ENCODE data around the gene PALD1. TPM values are rescaled to one million over a fixed set of nuclear protein-coding genes. Genes with fewer than 3 reads are reported as not detected.
"Not testable (repeated sequence)": the region's sequence is repeated elsewhere in the genome, so short reads cannot be mapped to it uniquely, and the experiment has no call there.

The PALD1 gene
- total RNA-seq, 1 donor from 2014 or later = not detected

DNA sequence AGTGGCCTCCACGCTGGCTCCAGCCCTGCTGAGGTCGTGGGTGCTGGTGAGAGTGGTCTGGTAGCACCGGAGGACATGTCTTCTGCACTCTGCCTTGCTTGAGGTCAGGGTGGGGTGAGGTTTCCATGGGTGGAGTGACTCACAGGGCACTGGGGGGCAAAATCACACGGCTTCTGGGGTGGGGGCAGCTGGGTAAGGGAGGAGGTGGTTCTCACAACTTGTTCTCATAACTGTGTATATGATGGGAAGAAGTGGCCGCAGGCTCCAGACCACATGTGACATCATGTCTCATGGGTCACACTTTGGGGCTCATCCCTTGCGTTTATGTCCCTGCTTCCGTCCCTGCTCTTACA, 124.9 kb downstream of the PALD1 start:
- H3K27me3 ChIP-seq (ENCODE audit: control insufficient read depth, insufficient read depth, low read length) = no peaks in the 10 kb centered on the region
- no peak overlapping the region for H3K4me3 ChIP-seq (ENCODE audit: low read depth, low read length)
- FAIRE-seq (no peak), DNase-seq (ENCODE audit: low read depth) (no peak)
- TF ChIP-seq, protein P1, sequence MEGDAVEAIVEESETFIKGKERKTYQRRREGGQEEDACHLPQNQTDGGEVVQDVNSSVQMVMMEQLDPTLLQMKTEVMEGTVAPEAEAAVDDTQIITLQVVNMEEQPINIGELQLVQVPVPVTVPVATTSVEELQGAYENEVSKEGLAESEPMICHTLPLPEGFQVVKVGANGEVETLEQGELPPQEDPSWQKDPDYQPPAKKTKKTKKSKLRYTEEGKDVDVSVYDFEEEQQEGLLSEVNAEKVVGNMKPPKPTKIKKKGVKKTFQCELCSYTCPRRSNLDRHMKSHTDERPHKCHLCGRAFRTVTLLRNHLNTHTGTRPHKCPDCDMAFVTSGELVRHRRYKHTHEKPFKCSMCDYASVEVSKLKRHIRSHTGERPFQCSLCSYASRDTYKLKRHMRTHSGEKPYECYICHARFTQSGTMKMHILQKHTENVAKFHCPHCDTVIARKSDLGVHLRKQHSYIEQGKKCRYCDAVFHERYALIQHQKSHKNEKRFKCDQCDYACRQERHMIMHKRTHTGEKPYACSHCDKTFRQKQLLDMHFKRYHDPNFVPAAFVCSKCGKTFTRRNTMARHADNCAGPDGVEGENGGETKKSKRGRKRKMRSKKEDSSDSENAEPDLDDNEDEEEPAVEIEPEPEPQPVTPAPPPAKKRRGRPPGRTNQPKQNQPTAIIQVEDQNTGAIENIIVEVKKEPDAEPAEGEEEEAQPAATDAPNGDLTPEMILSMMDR (IDR thresholded peaks at IDR 0.05; ENCODE audit: insufficient read depth, low read length, severe bottlenecking) = no peak
- no peaks in the 10 kb centered on the region for H3K36me3 ChIP-seq (ENCODE audit: control insufficient read depth, insufficient read depth, low read length)

DNA sequence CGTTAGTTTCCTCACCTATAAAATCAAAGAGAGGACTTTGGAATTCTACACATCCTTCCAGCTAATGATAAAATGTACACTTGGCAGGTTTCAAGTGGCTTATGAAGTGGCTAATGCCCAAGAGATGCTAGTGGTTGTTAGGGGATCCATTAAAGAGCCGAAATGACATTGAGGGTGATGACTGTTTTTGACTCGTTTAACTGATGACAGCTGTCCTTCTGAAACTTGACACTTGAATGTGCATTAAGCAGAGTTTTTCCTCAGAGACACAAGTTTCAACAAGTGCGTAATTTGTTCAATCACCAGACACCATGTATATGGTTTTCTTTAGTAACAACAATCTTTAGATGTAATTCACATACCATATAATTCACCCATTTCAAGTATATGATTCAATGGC, 125.5 kb downstream of the PALD1 start:
- DNase-seq (ENCODE audit: low read depth) (no peak), FAIRE-seq (no peak)

DNA sequence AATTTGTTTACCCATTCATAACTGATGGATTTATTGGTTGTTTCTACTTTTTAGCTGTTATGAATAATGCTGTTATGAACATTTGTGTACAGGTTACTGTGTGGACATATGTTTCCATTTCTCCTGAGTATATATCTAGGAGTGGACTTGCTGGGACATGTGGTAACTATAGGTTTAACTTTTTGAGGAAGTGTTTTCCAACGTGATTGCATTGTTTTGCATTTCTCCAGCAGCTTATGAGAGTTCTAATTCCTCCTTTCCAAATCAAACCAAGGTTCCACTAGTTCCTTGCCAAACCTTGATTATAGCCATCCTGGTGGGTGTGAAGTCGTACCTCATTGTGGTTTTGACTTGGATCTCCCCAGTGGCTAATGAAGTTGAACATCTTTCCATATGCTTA, 126.6 kb downstream of the PALD1 start:
- TF ChIP-seq, protein P1 (IDR thresholded peaks at IDR 0.05; ENCODE audit: insufficient read depth, low read length, severe bottlenecking) = no peak
- FAIRE-seq = no peak
- no peaks in the 10 kb centered on the region for H3K36me3 ChIP-seq (ENCODE audit: control insufficient read depth, insufficient read depth, low read length)
- DNase-seq (ENCODE audit: low read depth) = peak; percentile 53
- no peaks in the 10 kb centered on the region for H3K27me3 ChIP-seq (ENCODE audit: control insufficient read depth, insufficient read depth, low read length)
- H3K4me3 ChIP-seq (ENCODE audit: low read depth, low read length) = no peak overlapping the region

More for the DNA sequence above, 125.5 kb downstream of the PALD1 start:
- Histone ChIP-seq H3K36me3 (ENCODE audit: control insufficient read depth, insufficient read depth, low read length) (no peaks in the 10 kb centered on the region), H3K27me3 (ENCODE audit: control insufficient read depth, insufficient read depth, low read length) (no peaks in the 10 kb centered on the region), H3K4me3 (ENCODE audit: low read depth, low read length) (no peak overlapping the region)
- TF ChIP-seq, protein P1 (IDR thresholded peaks at IDR 0.05; ENCODE audit: insufficient read depth, low read length, severe bottlenecking) = no peak

DNA sequence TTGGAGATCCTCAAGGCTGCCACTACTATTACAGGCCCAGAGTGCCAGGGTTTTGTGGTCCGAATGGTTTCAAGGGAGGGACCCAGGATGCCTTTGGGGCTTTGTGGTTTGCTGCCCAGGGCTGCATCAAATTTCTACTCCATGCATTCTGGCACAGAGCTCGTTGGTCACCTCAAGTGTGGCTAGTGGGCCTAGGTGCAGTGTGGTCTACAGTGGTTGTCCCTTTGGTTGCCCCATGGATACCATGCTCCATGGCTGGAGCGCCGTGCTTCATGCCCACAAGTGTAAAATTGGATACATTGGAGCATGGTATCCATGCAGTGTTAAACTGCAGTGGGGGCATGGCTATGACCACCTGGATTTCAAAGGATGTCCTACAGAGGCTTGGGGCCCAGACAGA, 129.4 kb downstream of the PALD1 start:
- FAIRE-seq = no peak
- no peaks in the 10 kb centered on the region for H3K27me3 ChIP-seq (ENCODE audit: control insufficient read depth, insufficient read depth, low read length)
- no peaks in the 10 kb centered on the region for H3K36me3 ChIP-seq (ENCODE audit: control insufficient read depth, insufficient read depth, low read length)
- H3K4me3 ChIP-seq (ENCODE audit: low read depth, low read length) = no peak overlapping the region
- TF ChIP-seq, protein P1 (IDR thresholded peaks at IDR 0.05; ENCODE audit: insufficient read depth, low read length, severe bottlenecking) = no peak
- no peak for DNase-seq (ENCODE audit: low read depth)

DNA sequence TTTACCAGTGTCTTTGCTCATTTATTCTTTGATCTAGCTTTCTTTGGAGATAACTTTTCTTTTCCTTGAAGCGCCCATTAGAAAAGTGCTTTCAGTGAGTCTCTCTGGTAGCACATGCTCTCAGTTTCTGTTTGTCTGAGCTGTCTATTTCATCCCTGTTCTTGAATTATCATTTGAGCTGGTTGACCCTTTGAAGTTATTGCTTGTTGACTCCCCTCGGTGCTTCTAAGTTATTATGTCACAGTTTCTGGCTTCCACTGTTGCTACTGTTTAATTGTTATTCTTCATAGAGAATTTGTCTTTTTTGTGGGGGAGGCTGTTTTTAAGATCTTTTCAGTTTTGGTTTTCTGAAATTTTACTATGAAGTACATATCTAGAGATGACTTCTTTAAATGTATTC, 135.4 kb downstream of the PALD1 start:
- Histone ChIP-seq H3K4me3 (ENCODE audit: low read depth, low read length) (no peak overlapping the region), H3K27me3 (ENCODE audit: control insufficient read depth, insufficient read depth, low read length) (no peaks in the 10 kb centered on the region), H3K36me3 (ENCODE audit: control insufficient read depth, insufficient read depth, low read length) (no peaks in the 10 kb centered on the region)
- FAIRE-seq (no peak), DNase-seq (ENCODE audit: low read depth) (no peak)
- TF ChIP-seq, protein P1 (IDR thresholded peaks at IDR 0.05; ENCODE audit: insufficient read depth, low read length, severe bottlenecking) = no peak

DNA sequence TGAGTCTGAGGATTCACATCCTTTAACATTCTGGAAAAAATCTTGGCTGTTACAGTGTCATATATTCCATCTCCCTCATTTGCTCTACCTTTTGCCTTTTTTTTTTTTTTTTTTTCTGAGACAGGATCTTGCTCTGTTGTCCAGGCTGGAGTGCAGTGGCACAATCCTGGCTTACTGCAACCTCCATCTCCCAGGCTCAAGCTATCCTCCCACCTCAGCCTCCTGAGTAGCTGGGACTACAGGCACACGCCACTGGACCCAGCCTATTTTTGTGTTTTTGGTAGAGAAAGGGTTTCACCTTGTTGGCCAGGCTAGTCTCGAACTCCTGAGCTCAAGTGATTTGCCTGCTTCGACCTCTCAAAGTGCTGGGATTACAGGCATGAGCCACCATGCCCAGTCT, 135.8 kb downstream of the PALD1 start:
- not testable (repeated sequence) for H3K27me3 ChIP-seq (ENCODE audit: control insufficient read depth, insufficient read depth, low read length); DNase-seq (ENCODE audit: low read depth); H3K4me3 ChIP-seq (ENCODE audit: low read depth, low read length); FAIRE-seq; H3K36me3 ChIP-seq (ENCODE audit: control insufficient read depth, insufficient read depth, low read length)

Data from bronchial epithelial cell (primary cell).